ENCODE data around the gene AXIN1.

DNA sequence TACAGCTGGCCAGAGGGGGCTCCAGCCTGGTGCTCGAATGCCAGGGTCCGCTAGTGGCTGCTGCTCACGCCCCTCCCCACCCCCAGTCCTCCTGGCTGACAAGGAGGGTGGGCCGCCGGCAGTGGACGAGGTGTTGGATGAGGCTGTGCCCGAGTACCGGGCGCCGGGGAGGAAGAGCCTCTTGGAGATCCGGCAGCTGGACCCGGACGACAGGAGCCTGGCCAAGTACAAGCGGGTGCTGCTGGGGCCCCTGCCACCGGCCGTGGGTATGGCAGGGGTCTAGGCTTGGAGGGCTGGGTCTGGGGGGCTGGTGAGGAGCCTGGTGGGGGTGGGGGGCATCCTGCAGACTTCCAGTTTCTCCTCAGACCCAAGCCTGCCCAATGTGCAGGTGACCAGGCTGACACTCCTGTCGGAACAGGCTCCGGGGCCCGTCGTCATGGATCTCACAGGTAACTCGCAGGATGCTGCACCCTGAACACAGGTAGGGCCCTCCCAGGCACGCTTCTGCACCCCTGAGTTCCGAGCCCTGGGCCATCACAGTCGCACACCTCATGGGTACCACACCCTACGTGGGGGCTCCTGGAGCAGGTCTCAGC, 70.8 kb downstream of the AXIN1 start:
- TF ChIP-seq POLR2A (IDR thresholded peaks at IDR 0.05; ENCODE audit: low read depth, low read length): no peak
- no peak for TF ChIP-seq POLR2AphosphoS5 (IDR thresholded peaks at IDR 0.05; ENCODE audit: low read depth, low read length)
- no peak for TF ChIP-seq TAF1 (IDR thresholded peaks at IDR 0.05; ENCODE audit: borderline replicate concordance, low read depth, low read length)

Data from GM12892 (cell line).